ENCODE measurements around the gene N4BP3.

GRCh38 chr5:178123094-178123965 is 10.0 kb downstream of the N4BP3 start:
- TF ChIP-seq CTCF (IDR thresholded peaks at IDR 0.05; ENCODE audit: insufficient read depth, low read length, poor library complexity, severe bottlenecking) (no peak), EZH2phosphoT487 (conservative IDR thresholded peaks at IDR 0.05; ENCODE audit: low read length) (no peak)

All from SU-DHL-6 (cell line).